Heart left ventricle (tissue), 13 donors: Measurements from ENCODE around the gene FTO.

Experiments
- POLR2A ChIP-seq, 2 donors: fragments of 450-650 bp; IDR thresholded peaks; one replicate each; pipeline ENCODE4 v1.6.1; 2017; ENCODE audit warnings: antibody characterized with exemption in 2 of 2, mild to moderate bottlenecking in 2 of 2, moderate library complexity in 2 of 2
- TF ChIP-seq, protein P1 (sequence below), 12 donors: fragments of 200-600 bp; sonication (generic) in 4 of 12; IDR thresholded peaks; one replicate each; pipeline versions ENCODE4 v1.5.0 to v1.8.0; 2018 to 2022; ENCODE audit warnings: antibody characterized with exemption in 12 of 12, mild to moderate bottlenecking in 5 of 12
- donor health status: ischemic (EF 13 %, LVEDD 7.1; RV severe dilation, severe dysfunction).
- donor health status: DM: no; HTN: yes; CAD: no.
- donor health status: DM: no; HTN: no; CAD: no.
- donor health status: ischemic (EF 25% LVEDD 6.9; RV normal size, moderate dysfunction).
- donor health status: ischemic (EF 25% LVEDD 5.7; RV mildly dilated, moderate dysfunction).
- donor health status: ischemic (EF 35%, LVEDD 5.7; RV mildly dilated, moderate dysfunction).
- donor health status: nonischemic (EF 11% LVEDD 7.7; RV severe dilation, severe dysfunction).
- donor health status: DM: yes; HTN: yes; CAD: no.
- donor health status: PGD.
- donor health status: ischemic (EF 29% LVEDD 5.4; RV normal size, mild dysfunction).
- donor health status: nonischemic (EF 23%, LVEDD 6.1; RV moderate dilation, normal function).

DNA sequence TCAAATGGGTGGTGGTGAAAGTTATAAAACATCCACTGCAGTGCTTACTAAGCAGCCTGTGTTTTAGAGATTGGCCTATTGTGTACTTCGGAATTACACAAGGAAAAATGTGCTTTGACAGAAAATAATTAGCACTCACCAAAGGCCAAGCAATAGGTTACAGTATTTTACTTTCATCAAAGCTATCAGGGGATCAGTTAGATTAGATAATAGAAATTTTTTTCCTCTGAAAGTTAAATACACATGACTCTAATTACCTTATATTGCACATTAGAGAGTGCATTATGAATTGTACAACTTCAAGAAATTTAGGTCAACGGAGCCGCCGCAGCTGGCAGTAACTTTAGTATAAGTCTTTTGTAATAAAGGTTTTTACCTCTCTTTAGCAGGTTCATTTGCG lies 232.6 kb downstream of the FTO start:
- TF ChIP-seq, protein P1, sequence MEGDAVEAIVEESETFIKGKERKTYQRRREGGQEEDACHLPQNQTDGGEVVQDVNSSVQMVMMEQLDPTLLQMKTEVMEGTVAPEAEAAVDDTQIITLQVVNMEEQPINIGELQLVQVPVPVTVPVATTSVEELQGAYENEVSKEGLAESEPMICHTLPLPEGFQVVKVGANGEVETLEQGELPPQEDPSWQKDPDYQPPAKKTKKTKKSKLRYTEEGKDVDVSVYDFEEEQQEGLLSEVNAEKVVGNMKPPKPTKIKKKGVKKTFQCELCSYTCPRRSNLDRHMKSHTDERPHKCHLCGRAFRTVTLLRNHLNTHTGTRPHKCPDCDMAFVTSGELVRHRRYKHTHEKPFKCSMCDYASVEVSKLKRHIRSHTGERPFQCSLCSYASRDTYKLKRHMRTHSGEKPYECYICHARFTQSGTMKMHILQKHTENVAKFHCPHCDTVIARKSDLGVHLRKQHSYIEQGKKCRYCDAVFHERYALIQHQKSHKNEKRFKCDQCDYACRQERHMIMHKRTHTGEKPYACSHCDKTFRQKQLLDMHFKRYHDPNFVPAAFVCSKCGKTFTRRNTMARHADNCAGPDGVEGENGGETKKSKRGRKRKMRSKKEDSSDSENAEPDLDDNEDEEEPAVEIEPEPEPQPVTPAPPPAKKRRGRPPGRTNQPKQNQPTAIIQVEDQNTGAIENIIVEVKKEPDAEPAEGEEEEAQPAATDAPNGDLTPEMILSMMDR (IDR thresholded peaks at IDR 0.05), result no peak
- no peak for TF ChIP-seq POLR2A (IDR thresholded peaks at IDR 0.05)
